Measurements from ENCODE around the gene GALNT17.

The GALNT17 gene

GRCh38 chr7:71389976-71390375 is 258.0 kb downstream of the GALNT17 start:
- no peak for DNase-seq (ENCODE audit: low read depth in 2 of 2)

GRCh38 chr7:71393661-71394060 is 261.7 kb downstream of the GALNT17 start:
- no peak for DNase-seq (ENCODE audit: low read depth in 2 of 2)

- DNase-seq (ENCODE audit: low read depth in 2 of 2) = no peak
Measured at GRCh38 chr7:71402684-71403083, 270.7 kb downstream of the GALNT17 start.

GRCh38 chr7:71403202-71403946 is 271.4 kb downstream of the GALNT17 start:
- DNase-seq (ENCODE audit: low read depth in 2 of 2) = no peak

- no peak for DNase-seq (ENCODE audit: low read depth in 2 of 2)
Measured at GRCh38 chr7:71404726-71405345, 272.9 kb downstream of the GALNT17 start.

GRCh38 chr7:71408271-71408670 is 276.3 kb downstream of the GALNT17 start:
- no peak for DNase-seq (ENCODE audit: low read depth in 2 of 2)

GRCh38 chr7:71409550-71410157 is 277.7 kb downstream of the GALNT17 start:
- no peak for DNase-seq (ENCODE audit: low read depth in 2 of 2)

GRCh38 chr7:71411475-71411874 is 279.5 kb downstream of the GALNT17 start:
- DNase-seq (ENCODE audit: low read depth in 2 of 2) = no peak

GRCh38 chr7:71414490-71414889 is 282.5 kb downstream of the GALNT17 start:
- no peak for DNase-seq (ENCODE audit: low read depth in 2 of 2)

- no peak for DNase-seq (ENCODE audit: low read depth in 2 of 2)
Measured at GRCh38 chr7:71419546-71420337, 287.8 kb downstream of the GALNT17 start.

- no peak for DNase-seq (ENCODE audit: low read depth in 2 of 2)
Measured at GRCh38 chr7:71422104-71422503, 290.2 kb downstream of the GALNT17 start.

- no peak for DNase-seq (ENCODE audit: low read depth in 2 of 2)
Measured at GRCh38 chr7:71424166-71425035, 292.5 kb downstream of the GALNT17 start.

GRCh38 chr7:71429083-71429482 is 297.1 kb downstream of the GALNT17 start:
- DNase-seq (ENCODE audit: low read depth in 2 of 2) = no peak

- no peak for DNase-seq (ENCODE audit: low read depth in 2 of 2)
Measured at GRCh38 chr7:71430246-71430645, 298.3 kb downstream of the GALNT17 start.

GRCh38 chr7:71439321-71439720 is 307.4 kb downstream of the GALNT17 start:
- no peak for DNase-seq (ENCODE audit: low read depth in 2 of 2)

GRCh38 chr7:71442492-71443190 is 310.7 kb downstream of the GALNT17 start:
- no peak for DNase-seq (ENCODE audit: low read depth in 2 of 2)

GRCh38 chr7:71443191-71443530 is 311.2 kb downstream of the GALNT17 start:
- no peak for DNase-seq (ENCODE audit: low read depth in 2 of 2)

GRCh38 chr7:71444130-71444529 is 312.2 kb downstream of the GALNT17 start:
- DNase-seq (ENCODE audit: low read depth in 2 of 2) = no peak

GRCh38 chr7:71453630-71454029 is 321.7 kb downstream of the GALNT17 start:
- DNase-seq (ENCODE audit: low read depth in 2 of 2) = no peak

- no peak for DNase-seq (ENCODE audit: low read depth in 2 of 2)
Measured at GRCh38 chr7:71454981-71455380, 323.0 kb downstream of the GALNT17 start.

GRCh38 chr7:71457021-71457420 is 325.1 kb downstream of the GALNT17 start:
- DNase-seq (ENCODE audit: low read depth in 2 of 2) = no peak
